MM.1S (cell line): ENCODE measurements around the gene ARHGEF37.

Experiments used
- DNase-seq: peaks from one replicate; pipeline ENCODE4 v3.0.0-alpha.2; 2015
- H2AFZ ChIP-seq: fragments of 300-600 bp; sonication (generic); 2 replicates; pipeline ENCODE4 v1.6.0; 2016; ENCODE audit warnings: antibody characterized with exemption, low read length
- H3F3A ChIP-seq: fragments of 300-600 bp; sonication (generic); 2 replicates; pipeline ENCODE4 v1.6.1; 2016; ENCODE audit warnings: mild to moderate bottlenecking, antibody characterized with exemption, low read length, moderate library complexity, mixed read lengths; ENCODE audit not compliant: insufficient read depth
- H3K27ac ChIP-seq: fragments of 300-600 bp; sonication (generic); 2 replicates; pipeline ENCODE4 v1.5.1; 2016; ENCODE audit warnings: mild to moderate bottlenecking, low read length
- H3K27me3 ChIP-seq: fragments of 300-600 bp; sonication (generic); replicated peaks from 2 replicates; pipeline ENCODE4 v1.6.0; 2016; ENCODE audit warnings: low read length; ENCODE audit not compliant: insufficient read depth
- H3K36me3 ChIP-seq: fragments of 300-600 bp; sonication (generic); replicated peaks from 2 replicates; pipeline ENCODE4 v1.6.1; 2016; ENCODE audit warnings: mild to moderate bottlenecking, low read length, mixed read lengths; ENCODE audit not compliant: insufficient read depth
- H3K4me1 ChIP-seq: fragments of 300-600 bp; sonication (generic); 2 replicates; pipeline ENCODE4 v1.6.1; 2016; ENCODE audit warnings: low read length, mixed read lengths
- H3K4me2 ChIP-seq: fragments of 300-600 bp; sonication (generic); 2 replicates; pipeline ENCODE4 v1.6.0; 2016; ENCODE audit warnings: low read depth, low read length
- H3K4me3 ChIP-seq: fragments of 300-600 bp; sonication (generic); 2 replicates; pipeline ENCODE4 v1.5.1; 2016; ENCODE audit warnings: low read length, mixed read lengths
- H3K79me2 ChIP-seq: fragments of 300-600 bp; sonication (generic); 2 replicates; pipeline ENCODE4 v1.6.1; 2016; ENCODE audit warnings: mixed run types, low read length, mixed read lengths
- H3K9ac ChIP-seq: fragments of 300-600 bp; sonication (generic); 2 replicates; pipeline ENCODE4 v1.6.1; 2016; ENCODE audit warnings: low read length, mixed read lengths
- H3K9me2 ChIP-seq: fragments of 300-600 bp; sonication (generic); replicated peaks from 2 replicates; pipeline ENCODE4 v1.6.1; 2016; ENCODE audit warnings: mild to moderate bottlenecking, low read length, mixed read lengths; ENCODE audit not compliant: insufficient read depth
- H3K9me3 ChIP-seq: fragments of 300-600 bp; sonication (generic); replicated peaks from 2 replicates; pipeline ENCODE4 v1.6.1; 2016; ENCODE audit warnings: mild to moderate bottlenecking, low read length, mixed read lengths; ENCODE audit not compliant: insufficient read depth
- H4K20me1 ChIP-seq: fragments of 300-600 bp; sonication (generic); 2 replicates; pipeline ENCODE4 v1.6.1; 2016; ENCODE audit warnings: mild to moderate bottlenecking, low read length, moderate library complexity, mixed read lengths; ENCODE audit not compliant: insufficient read depth
- EZH2 ChIP-seq: fragments of 300-600 bp; sonication (generic); optimal IDR thresholded peaks from 2 replicates; pipeline ENCODE3; 2017; ENCODE audit warnings: low read depth, mild to moderate bottlenecking, antibody characterized with exemption, low read length, mixed read lengths
- EZH2phosphoT487 ChIP-seq: fragments of 300-600 bp; sonication (generic); IDR thresholded peaks from 2 replicates; pipeline ENCODE4 v1.6.1; 2018; ENCODE audit warnings: antibody characterized with exemption, low read length
- TF ChIP-seq, protein P1 (sequence below): fragments of 300-600 bp; sonication (generic); IDR thresholded peaks from 2 replicates; pipeline ENCODE4 v1.5.1; 2016; ENCODE audit warnings: antibody characterized with exemption, low read length, mixed read lengths

ARHGEF37 gene

DNA sequence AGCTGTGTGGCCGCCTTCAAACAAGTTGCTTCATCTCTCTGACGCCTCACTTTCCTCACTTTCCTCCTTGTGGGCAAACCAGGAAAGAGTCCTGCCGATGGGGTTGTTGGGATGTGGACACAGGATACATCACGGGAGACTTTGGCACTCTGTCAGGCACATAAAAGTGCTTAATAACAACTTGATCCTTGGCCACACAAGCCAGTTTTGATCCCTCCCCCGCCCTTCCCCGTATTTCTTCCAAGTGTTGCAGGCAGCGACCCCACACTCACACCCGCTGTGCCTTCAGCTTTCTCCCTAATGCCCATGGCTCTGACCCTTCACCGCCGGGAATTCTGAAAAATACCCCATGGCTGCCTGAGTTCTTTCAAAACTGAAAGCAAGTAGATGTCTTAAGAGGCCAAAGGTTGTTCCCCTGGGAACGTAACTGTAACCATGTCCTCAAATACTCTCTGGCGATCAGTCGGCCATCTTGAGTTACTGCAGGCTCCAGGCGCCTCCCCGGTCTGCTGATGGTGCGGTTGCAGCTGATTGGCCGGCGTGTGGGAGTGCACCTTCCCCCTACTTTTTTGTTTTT is 59.8 kb downstream of the ARHGEF37 start:
- Histone ChIP-seq H2AFZ (0 out of 2 replicates have a peak overlapping the region, but pooled peaks have one; percentile 5), H3K79me2 (no peaks in the 10 kb centered on the region), H3K9me2 (no peaks in the 10 kb centered on the region), H3K4me2 (no peak overlapping the region), H4K20me1 (no peaks in the 10 kb centered on the region), H3K9me3 (no peaks in the 10 kb centered on the region), H3K4me1 (no peaks in the 10 kb centered on the region), H3K9ac (no peak overlapping the region), H3K27me3 (no peaks in the 10 kb centered on the region), H3K4me3 (no peak overlapping the region), H3F3A (no peaks in the 10 kb centered on the region), H3K36me3 (no peaks in the 10 kb centered on the region), H3K27ac (no peak overlapping the region)
- no peak for DNase-seq
- TF ChIP-seq EZH2 (no peak), EZH2phosphoT487 (no peak)

DNA sequence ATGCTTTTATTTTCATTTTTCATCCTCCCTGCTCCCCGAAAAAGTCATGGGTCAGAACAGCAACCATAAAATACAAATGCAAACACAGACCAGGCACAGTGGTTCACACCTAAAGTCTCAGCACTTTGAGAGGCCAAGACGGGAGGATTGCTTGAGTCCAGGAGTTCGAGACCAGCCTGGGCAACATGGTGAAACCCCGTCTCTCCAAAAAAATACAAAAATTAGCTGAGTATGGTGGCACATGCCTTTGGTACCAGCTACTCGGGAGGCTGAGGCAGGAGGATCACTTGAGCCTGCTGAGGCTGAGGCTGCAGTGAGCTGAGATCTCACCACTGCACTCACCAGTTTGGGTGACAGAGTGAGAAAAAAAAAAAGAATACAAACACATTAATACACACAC is 60.3 kb downstream of the ARHGEF37 start:
- Histone ChIP-seq H3K9me3 (no peaks in the 10 kb centered on the region), H3K36me3 (no peaks in the 10 kb centered on the region), H3K9ac (no peak overlapping the region), H3K27ac (no peak overlapping the region), H3F3A (no peaks in the 10 kb centered on the region), H3K4me2 (no peak overlapping the region), H2AFZ (no peak overlapping the region), H3K27me3 (no peaks in the 10 kb centered on the region), H4K20me1 (no peaks in the 10 kb centered on the region), H3K4me1 (no peaks in the 10 kb centered on the region), H3K4me3 (no peak overlapping the region), H3K79me2 (no peaks in the 10 kb centered on the region), H3K9me2 (no peaks in the 10 kb centered on the region)
- DNase-seq, result no peak
- TF ChIP-seq, protein P1, sequence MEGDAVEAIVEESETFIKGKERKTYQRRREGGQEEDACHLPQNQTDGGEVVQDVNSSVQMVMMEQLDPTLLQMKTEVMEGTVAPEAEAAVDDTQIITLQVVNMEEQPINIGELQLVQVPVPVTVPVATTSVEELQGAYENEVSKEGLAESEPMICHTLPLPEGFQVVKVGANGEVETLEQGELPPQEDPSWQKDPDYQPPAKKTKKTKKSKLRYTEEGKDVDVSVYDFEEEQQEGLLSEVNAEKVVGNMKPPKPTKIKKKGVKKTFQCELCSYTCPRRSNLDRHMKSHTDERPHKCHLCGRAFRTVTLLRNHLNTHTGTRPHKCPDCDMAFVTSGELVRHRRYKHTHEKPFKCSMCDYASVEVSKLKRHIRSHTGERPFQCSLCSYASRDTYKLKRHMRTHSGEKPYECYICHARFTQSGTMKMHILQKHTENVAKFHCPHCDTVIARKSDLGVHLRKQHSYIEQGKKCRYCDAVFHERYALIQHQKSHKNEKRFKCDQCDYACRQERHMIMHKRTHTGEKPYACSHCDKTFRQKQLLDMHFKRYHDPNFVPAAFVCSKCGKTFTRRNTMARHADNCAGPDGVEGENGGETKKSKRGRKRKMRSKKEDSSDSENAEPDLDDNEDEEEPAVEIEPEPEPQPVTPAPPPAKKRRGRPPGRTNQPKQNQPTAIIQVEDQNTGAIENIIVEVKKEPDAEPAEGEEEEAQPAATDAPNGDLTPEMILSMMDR, result no peak
- TF ChIP-seq EZH2phosphoT487 (no peak), EZH2 (no peak)

DNA sequence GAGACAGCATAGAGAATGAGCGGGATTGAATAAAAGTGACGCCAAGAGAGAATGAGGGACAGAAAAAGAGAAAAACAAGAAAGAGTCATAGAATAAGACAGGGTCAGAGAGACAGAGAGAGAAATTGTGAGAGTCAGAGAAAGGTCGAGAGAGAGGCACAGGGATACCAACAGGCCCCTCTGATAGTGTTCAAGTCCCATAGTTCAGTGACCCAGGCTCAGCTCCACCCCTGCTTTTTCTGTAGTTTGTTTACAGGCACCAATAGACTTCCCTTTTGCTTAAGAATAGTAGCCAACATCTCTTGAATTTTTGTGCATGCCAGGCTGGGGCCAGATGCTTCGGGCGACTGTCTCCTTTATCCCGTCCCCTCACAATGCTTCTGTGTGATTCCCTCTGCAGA is 62.5 kb downstream of the ARHGEF37 start:
- no peak overlapping the region for H2AFZ ChIP-seq
- no peak overlapping the region for H3K9ac ChIP-seq
- no peak overlapping the region for H3K4me2 ChIP-seq
- no peak for DNase-seq
- no peaks in the 10 kb centered on the region for H3K9me2 ChIP-seq
- H3K4me3 ChIP-seq, result no peak overlapping the region
- no peaks in the 10 kb centered on the region for H3K9me3 ChIP-seq
- H3K27me3 ChIP-seq, result no peaks in the 10 kb centered on the region
- no peaks in the 10 kb centered on the region for H3K36me3 ChIP-seq
- H3F3A ChIP-seq, result no peaks in the 10 kb centered on the region
- no peak for TF ChIP-seq EZH2
- TF ChIP-seq, protein P1, result no peak
- TF ChIP-seq EZH2phosphoT487, result no peak
- H3K27ac ChIP-seq, result no peak overlapping the region
- no peaks in the 10 kb centered on the region for H3K79me2 ChIP-seq
- no peaks in the 10 kb centered on the region for H3K4me1 ChIP-seq
- no peaks in the 10 kb centered on the region for H4K20me1 ChIP-seq

DNA sequence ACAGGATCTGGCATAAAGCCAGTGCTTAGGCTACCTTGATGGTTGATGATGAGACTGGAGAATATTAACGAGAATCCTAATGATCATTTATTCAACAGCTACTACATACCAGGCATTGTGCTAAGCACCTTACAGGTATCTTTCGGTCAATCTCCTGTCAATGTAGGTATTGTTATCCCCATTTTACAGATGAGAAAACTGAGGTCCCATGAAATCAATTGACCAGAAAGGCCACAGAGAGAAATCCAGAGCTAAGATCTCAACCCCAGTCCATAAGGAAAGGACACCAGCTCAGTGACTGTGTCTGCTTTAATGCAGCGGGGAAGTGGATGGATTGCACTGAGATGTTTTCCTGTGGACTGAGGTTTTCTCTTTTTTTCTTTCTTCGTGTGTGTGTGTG is 63.3 kb downstream of the ARHGEF37 start:
- no peaks in the 10 kb centered on the region for H3K9me3 ChIP-seq
- TF ChIP-seq EZH2, result no peak
- TF ChIP-seq, protein P1, result no peak
- no peak for TF ChIP-seq EZH2phosphoT487
- H3K4me2 ChIP-seq, result no peak overlapping the region
- H3K79me2 ChIP-seq, result no peaks in the 10 kb centered on the region
- H3K27ac ChIP-seq, result no peak overlapping the region
- no peak overlapping the region for H2AFZ ChIP-seq
- no peak for DNase-seq
- H3K4me3 ChIP-seq, result no peak overlapping the region
- no peaks in the 10 kb centered on the region for H3K4me1 ChIP-seq
- no peaks in the 10 kb centered on the region for H4K20me1 ChIP-seq
- H3F3A ChIP-seq, result no peaks in the 10 kb centered on the region
- no peaks in the 10 kb centered on the region for H3K27me3 ChIP-seq
- H3K36me3 ChIP-seq, result no peaks in the 10 kb centered on the region
- H3K9ac ChIP-seq, result no peak overlapping the region
- no peaks in the 10 kb centered on the region for H3K9me2 ChIP-seq
